K562 (cell line): ENCODE measurements around the gene CREB3L2. TPM values are rescaled to one million over a fixed set of nuclear protein-coding genes. Genes with fewer than 3 reads are reported as not detected.

Experiments used
- BCOR ChIP-seq: fragments of 450-650 bp; IDR thresholded peaks from 2 replicates; pipeline ENCODE4 v1.6.1; 2016
- CREM ChIP-seq: IDR thresholded peaks from 2 replicates; pipeline ENCODE4 v1.6.1; 2014; ENCODE audit warnings: antibody characterized with exemption, low read depth
- CTBP1 ChIP-seq: fragments of 450-650 bp; IDR thresholded peaks from 2 replicates; pipeline ENCODE4 v1.6.1; 2016; ENCODE audit warnings: borderline replicate concordance
- FOXJ2 ChIP-seq: fragments of 200-800 bp; sonication (Bioruptor generic); IDR thresholded peaks from 2 replicates; pipeline ENCODE4 v1.6.1; 2016; ENCODE audit warnings: missing genetic modification characterization, missing compliant biosample characterization
- FOXK2 ChIP-seq, 2 experiments: fragments of 450-650 bp; IDR thresholded peaks in 1 of 2; conservative IDR thresholded peaks in 1 of 2; 2 replicates each; pipeline ENCODE4 v1.6.1; 2016; ENCODE audit warnings: low read depth in 2 of 2, mild to moderate bottlenecking in 1 of 2
- GATAD2A ChIP-seq: fragments of 450-650 bp; IDR thresholded peaks from 2 replicates; pipeline ENCODE4 v1.6.1; 2017
- HES1 ChIP-seq: fragments of 450-650 bp; IDR thresholded peaks from 2 replicates; pipeline ENCODE4 v1.6.1; 2016; ENCODE audit warnings: low read depth, mild to moderate bottlenecking, moderate library complexity
- HNRNPH1 ChIP-seq: fragments of 200-400 bp; formaldehyde crosslinking; optimal IDR thresholded peaks from 2 replicates; pipeline ENCODE3; 2017; ENCODE audit warnings: low read depth, mild to moderate bottlenecking, low read length, moderate library complexity
- JUND ChIP-seq, 2 experiments: IDR thresholded peaks; 2 replicates in 1 of 2; 3 replicates in 1 of 2; pipeline ENCODE4 v1.6.1; 2011; ENCODE audit warnings: borderline replicate concordance in 2 of 2, low read depth in 2 of 2, low read length in 2 of 2, improper control_type of control experiment in 1 of 2, missing biosample characterization in 1 of 2, missing genetic modification characterization in 1 of 2, missing genetic modification reagents in 1 of 2
- MAX ChIP-seq: sonication (generic); formaldehyde crosslinking; IDR thresholded peaks from 2 replicates; pipeline ENCODE4 v1.9.0; 2022; ENCODE audit warnings: mild to moderate bottlenecking, missing genetic modification reagents
- NR4A1 ChIP-seq, 2 experiments: fragments of 250-450 bp in 1 of 2; fragments of 450-650 bp in 1 of 2; sonication (Bioruptor Pico) in 1 of 2; IDR thresholded peaks; 2 replicates each; pipeline versions ENCODE4 v1.4.0 to v1.6.1; 2016 to 2020; ENCODE audit warnings: mild to moderate bottlenecking in 2 of 2, missing compliant biosample characterization in 1 of 2, missing genetic modification characterization in 1 of 2, moderate library complexity in 1 of 2
- POLR2AphosphoS5 ChIP-seq: IDR thresholded peaks from 2 replicates; pipeline ENCODE4 v1.6.1; 2011; ENCODE audit warnings: mild to moderate bottlenecking, low read depth, low read length, moderate library complexity; ENCODE audit not compliant: control insufficient read depth, insufficient read depth
- PRDM10 ChIP-seq: fragments of 450-650 bp; IDR thresholded peaks from 2 replicates; pipeline ENCODE4 v1.6.1; 2018; ENCODE audit not compliant: partially characterized antibody
- SPI1 ChIP-seq: IDR thresholded peaks from 2 replicates; pipeline ENCODE4 v1.6.1; 2011; ENCODE audit warnings: low read depth, low read length, control low read depth, borderline replicate concordance
- ZNF239 ChIP-seq: fragments of 250-450 bp; sonication (Bioruptor Pico); IDR thresholded peaks from 2 replicates; pipeline ENCODE4 v1.4.0; 2020; ENCODE audit warnings: mild to moderate bottlenecking
- polyA plus RNA-seq, 8 experiments: library from polyadenylated mRNA; depleted of rRNA in 4 of 8; stranded (reverse) in 5 of 8; unstranded in 3 of 8; fragments of >200 nt; fragmentation: Nextera tagmentation in 2 of 8; fragmentation: Illumina TruSeq in 1 of 8; extraction: Ambion mirVana in 2 of 8; extraction: Trizol in 1 of 8; gene quantifications; 2 replicates each; pipeline versions ENCODE4 v1.2.1 to v1.2.3, GENCODE V29; 2011 to 2014; ENCODE audit warnings: inconsistent platforms in 1 of 8, missing spikeins in 1 of 8
- total RNA-seq, 7 experiments: library from RNA; depleted of rRNA in 6 of 7; stranded (reverse); fragments of >200 nt in 6 of 7; fragmentation: Illumina TruSeq in 2 of 7; extraction: Trizol in 2 of 7; gene quantifications; 2 replicates each; pipeline versions ENCODE4 v1.2.1 to v1.2.3, GENCODE V29; 2011 to 2021; ENCODE audit warnings: low replicate concordance in 1 of 7
- TF ChIP-seq, protein P1 (sequence below): sonication (generic); formaldehyde crosslinking; IDR thresholded peaks from 2 replicates; pipeline ENCODE4 v1.4.0; 2020; ENCODE audit warnings: mild to moderate bottlenecking, missing genetic modification reagents
- TF ChIP-seq, protein P2 (sequence below): fragments of 450-650 bp; IDR thresholded peaks from 2 replicates; pipeline ENCODE4 v1.6.1; 2016; ENCODE audit warnings: antibody characterized with exemption

Gene CREB3L2
- total and polyA plus RNA-seq, 9 of the 15 experiments (the other 6 are each of a cell fraction or from before 2014, with no cell fraction given), result 7.1 to 45.6 (median 15.8) TPM

- peak; percentile 4 for TF ChIP-seq PRDM10
- peak; percentile 94 for TF ChIP-seq JUND (IDR thresholded peaks at IDR 0.05; ENCODE audit: borderline replicate concordance, low read depth, low read length)
- TF ChIP-seq JUND (tag; IDR thresholded peaks at IDR 0.05; ENCODE audit: borderline replicate concordance, low read depth, low read length), result peak; percentile 94; the same call in 2 of the 3 replicates
- peak; percentile 23; the same call in 1 of the 2 replicates for TF ChIP-seq ZNF239 (CRISPR knock-in tag)
- peak; percentile 42; the same call in 1 of the 2 replicates for TF ChIP-seq SPI1
- peak; percentile 99 for TF ChIP-seq CTBP1
- no peak for TF ChIP-seq HNRNPH1
- peak; percentile 62; the same call in 1 of the 2 replicates for TF ChIP-seq MAX
- TF ChIP-seq, protein P1, sequence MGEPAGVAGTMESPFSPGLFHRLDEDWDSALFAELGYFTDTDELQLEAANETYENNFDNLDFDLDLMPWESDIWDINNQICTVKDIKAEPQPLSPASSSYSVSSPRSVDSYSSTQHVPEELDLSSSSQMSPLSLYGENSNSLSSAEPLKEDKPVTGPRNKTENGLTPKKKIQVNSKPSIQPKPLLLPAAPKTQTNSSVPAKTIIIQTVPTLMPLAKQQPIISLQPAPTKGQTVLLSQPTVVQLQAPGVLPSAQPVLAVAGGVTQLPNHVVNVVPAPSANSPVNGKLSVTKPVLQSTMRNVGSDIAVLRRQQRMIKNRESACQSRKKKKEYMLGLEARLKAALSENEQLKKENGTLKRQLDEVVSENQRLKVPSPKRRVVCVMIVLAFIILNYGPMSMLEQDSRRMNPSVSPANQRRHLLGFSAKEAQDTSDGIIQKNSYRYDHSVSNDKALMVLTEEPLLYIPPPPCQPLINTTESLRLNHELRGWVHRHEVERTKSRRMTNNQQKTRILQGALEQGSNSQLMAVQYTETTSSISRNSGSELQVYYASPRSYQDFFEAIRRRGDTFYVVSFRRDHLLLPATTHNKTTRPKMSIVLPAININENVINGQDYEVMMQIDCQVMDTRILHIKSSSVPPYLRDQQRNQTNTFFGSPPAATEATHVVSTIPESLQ (CRISPR knock-in tag), result peak; percentile 85
- TF ChIP-seq HES1, result peak; percentile 64
- TF ChIP-seq FOXK2 (conservative IDR thresholded peaks at IDR 0.05 in 1 of 2, IDR thresholded peaks at IDR 0.05 in 1 of 2; ENCODE audit: low read depth in 2 of 2), result peak; percentile 48 to 61; a peak in 3 of 4 replicates
- peak; percentile 96; the same call in 1 of the 2 replicates for TF ChIP-seq GATAD2A
- TF ChIP-seq BCOR, result peak; percentile 57; the same call in 1 of the 2 replicates
- TF ChIP-seq POLR2AphosphoS5, result peak; percentile 70; the same call in 1 of the 2 replicates
- no peak; the same call in 1 of the 2 replicates for TF ChIP-seq FOXJ2
- TF ChIP-seq, protein P2, sequence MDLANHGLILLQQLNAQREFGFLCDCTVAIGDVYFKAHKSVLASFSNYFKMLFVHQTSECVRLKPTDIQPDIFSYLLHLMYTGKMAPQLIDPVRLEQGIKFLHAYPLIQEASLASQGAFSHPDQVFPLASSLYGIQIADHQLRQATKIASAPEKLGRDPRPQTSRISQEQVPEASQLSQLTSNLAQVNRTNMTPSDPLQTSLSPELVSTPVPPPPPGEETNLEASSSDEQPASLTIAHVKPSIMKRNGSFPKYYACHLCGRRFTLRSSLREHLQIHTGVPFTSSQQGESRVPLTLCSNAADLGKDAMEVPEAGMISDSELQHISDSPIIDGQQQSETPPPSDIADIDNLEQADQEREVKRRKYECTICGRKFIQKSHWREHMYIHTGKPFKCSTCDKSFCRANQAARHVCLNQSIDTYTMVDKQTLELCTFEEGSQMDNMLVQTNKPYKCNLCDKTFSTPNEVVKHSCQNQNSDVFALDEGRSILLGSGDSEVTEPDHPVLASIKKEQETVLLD, result peak; percentile 87
- TF ChIP-seq CREM, result peak; percentile 63
- no peak for TF ChIP-seq NR4A1 (CRISPR knock-in tag; IDR thresholded peaks at IDR 0.05)
- peak; percentile 58; the same call in 1 of the 2 replicates for TF ChIP-seq NR4A1 (tag; IDR thresholded peaks at IDR 0.05)
These were observed 34.5 kb downstream of the CREB3L2 start (continued) for GRCh38 chr7:137967143-137968018.
